Measurements from ENCODE around the gene DPP3. TPM values are rescaled to one million over a fixed set of nuclear protein-coding genes. Genes with fewer than 3 reads are reported as not detected.
"Not testable (repeated sequence)": the region's sequence is repeated elsewhere in the genome, so short reads cannot be mapped to it uniquely, and the experiment has no call there.

The DPP3 gene
- total RNA-seq, 1 donor from 2014 or later = 42.7 TPM

- no peak for TF ChIP-seq CTCF (conservative IDR thresholded peaks at IDR 0.05)
- DNase-seq (ENCODE audit: extremely low spot score, unreplicated experiment) = no peak
- Mint-ChIP-seq H3K36me3 (peaks cover 9% of the 10 kb centered on the region), H3K4me3 (peak overlapping the region; percentile 14), H3K9me3 (no peaks in the 10 kb centered on the region), H3K27ac (no peak overlapping the region), H3K27me3 (no peaks in the 10 kb centered on the region), H3K4me1 (ENCODE audit: unreplicated experiment) (peaks cover 20% of the 10 kb centered on the region)
These were observed 61.7 kb downstream of the DPP3 start for GRCh38 chr11:66541892-66542291.

DNA sequence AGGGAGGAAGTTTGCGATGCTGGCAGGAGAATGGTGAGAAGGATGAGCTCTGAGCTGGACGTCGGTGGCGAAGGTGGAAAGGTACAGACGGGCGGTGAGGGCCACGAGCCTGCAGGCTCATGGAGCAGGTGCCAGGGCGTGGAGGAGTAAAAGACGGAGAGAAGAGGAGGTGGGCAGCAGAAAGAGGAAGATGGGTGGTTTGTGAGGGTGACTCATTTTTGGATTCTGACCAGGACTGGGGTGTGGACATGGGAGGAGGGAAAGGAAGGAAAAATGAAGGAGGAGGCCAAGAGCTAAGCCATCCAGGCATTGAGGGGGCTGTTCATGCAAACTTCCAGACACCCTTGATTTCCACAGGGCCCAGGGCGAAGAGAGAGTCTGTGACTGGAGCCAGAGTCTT, 62.1 kb downstream of the DPP3 start:
- Mint-ChIP-seq H3K4me1 (ENCODE audit: unreplicated experiment) (peaks cover 22% of the 10 kb centered on the region), H3K27me3 (no peaks in the 10 kb centered on the region), H3K36me3 (peaks cover 9% of the 10 kb centered on the region), H3K9me3 (no peaks in the 10 kb centered on the region), H3K4me3 (peak overlapping the region; percentile 34), H3K27ac (no peak overlapping the region)
- no peak for DNase-seq (ENCODE audit: extremely low spot score, unreplicated experiment)
- TF ChIP-seq CTCF (conservative IDR thresholded peaks at IDR 0.05) = no peak

GRCh38 chr11:66543263-66544107, 63.3 kb downstream of the DPP3 start:
- DNase-seq (ENCODE audit: extremely low spot score, unreplicated experiment) = no peak
- Mint-ChIP-seq H3K9me3 (no peaks in the 10 kb centered on the region), H3K27ac (peak overlapping the region; percentile 22), H3K4me3 (peak overlapping the region; percentile 56), H3K36me3 (peaks cover 8% of the 10 kb centered on the region), H3K27me3 (peaks cover 2% of the 10 kb centered on the region), H3K4me1 (ENCODE audit: unreplicated experiment) (peaks cover 32% of the 10 kb centered on the region)
- peak; percentile 52 for TF ChIP-seq CTCF (conservative IDR thresholded peaks at IDR 0.05)

DNA sequence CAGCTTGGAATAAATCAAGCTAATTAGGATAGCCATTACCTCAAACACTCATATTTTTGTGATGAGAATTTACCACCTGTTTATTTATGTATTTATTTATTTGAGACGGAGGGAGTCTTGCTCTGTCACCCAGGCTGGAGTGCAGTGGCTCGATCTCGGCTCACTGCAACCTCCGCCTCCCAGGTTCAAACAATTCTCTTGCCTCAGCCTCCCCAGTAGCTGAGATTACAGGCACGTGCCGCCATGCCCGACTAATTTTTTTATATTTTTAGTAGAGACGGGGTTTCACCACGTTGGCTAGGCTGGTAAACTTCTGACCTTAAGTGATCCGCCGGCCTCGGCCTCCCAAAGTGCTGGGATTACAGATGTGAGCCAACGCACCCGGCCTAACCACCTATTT, 64.7 kb downstream of the DPP3 start:
- not testable (repeated sequence) for H3K27ac Mint-ChIP-seq; H3K27me3 Mint-ChIP-seq; H3K36me3 Mint-ChIP-seq; H3K9me3 Mint-ChIP-seq; DNase-seq (ENCODE audit: extremely low spot score, unreplicated experiment)
- Mint-ChIP-seq H3K4me1 (ENCODE audit: unreplicated experiment) (peaks cover 36% of the 10 kb centered on the region), H3K4me3 (peak overlapping the region; percentile 87)

DNA sequence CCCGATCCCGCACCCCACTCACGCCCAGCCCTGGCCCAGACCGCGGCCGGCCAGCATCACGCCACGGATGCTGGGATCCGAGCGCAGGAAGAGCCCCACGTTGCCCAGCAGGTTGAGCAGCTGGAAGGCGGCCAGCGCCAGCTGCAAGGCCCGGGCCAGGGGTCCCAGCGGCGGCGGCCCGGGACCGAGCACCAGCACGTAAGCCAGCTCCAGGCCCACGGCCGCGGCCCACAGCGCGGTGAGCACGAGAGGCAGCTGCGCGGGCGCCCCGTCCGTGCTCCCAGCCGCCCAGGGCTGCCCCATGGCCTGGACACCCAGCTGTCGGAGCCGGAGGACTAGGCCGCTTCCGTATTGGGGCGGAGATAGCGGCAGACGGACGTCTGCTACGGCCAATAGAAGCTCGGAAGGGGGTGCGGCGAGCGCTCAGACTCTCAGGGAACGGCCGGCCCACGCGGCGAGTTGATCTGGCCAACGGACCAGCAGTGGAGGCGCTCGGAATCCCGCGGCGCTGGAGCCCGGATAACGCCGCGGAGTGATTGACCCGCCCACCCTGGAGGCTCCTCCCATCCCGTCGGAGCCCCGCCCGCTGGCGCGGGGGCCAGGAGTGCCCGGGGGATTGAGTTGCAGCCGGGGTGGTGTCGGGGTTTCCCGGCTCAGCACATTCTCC, 65.6 kb downstream of the DPP3 start, which contains the start of gene ZDHHC24:
ZDHHC24 (minus strand) TSS at position 348 of the 667 bp plus-strand sequence; CDS start at position 303, 45 bp downstream.
- Mint-ChIP-seq H3K4me3 (peak within 1 kb of the TSS; percentile 87), H3K27me3 (peaks cover 9% of the 10 kb centered on the region), H3K9me3 (no peaks in the 10 kb centered on the region), H3K4me1 (ENCODE audit: unreplicated experiment) (peaks cover 36% of the 10 kb centered on the region), H3K36me3 (peaks cover 3% of the 10 kb centered on the region), H3K27ac (peak within 1 kb of the TSS; percentile 14)
- DNase-seq (ENCODE audit: extremely low spot score, unreplicated experiment) = peak; percentile 96
- peak; percentile 16 for TF ChIP-seq CTCF (conservative IDR thresholded peaks at IDR 0.05)

All from type B pancreatic cell (in vitro differentiated cells).